GM10847 (cell line): Measurements from ENCODE around the gene PRR15.

Source experiments
- POLR2A ChIP-seq: IDR thresholded peaks from 2 replicates; pipeline ENCODE4 v1.6.1; 2011; ENCODE audit not compliant: insufficient read length; ENCODE audit errors: extremely low read depth

Gene PRR15

DNA sequence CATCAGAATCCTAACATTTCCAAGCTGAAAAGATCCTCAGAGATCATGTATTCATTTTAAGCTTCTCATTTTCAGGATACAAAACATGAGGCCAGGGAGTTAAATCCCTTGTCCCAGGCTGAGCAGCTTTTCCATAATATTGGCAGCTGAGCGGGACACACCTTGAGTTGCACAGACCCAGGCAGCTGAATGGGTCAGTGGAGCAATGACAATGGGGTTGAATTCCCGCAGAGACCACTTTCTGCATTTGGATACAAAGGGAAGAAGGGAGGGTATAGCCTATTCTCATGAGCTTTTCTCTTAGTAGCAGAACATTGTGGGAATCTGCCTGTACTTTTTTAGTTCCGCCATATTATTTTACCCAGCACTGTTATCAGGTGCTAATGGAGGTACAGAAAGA lies 49.5 kb downstream of the PRR15 start:
- no peak for TF ChIP-seq POLR2A

DNA sequence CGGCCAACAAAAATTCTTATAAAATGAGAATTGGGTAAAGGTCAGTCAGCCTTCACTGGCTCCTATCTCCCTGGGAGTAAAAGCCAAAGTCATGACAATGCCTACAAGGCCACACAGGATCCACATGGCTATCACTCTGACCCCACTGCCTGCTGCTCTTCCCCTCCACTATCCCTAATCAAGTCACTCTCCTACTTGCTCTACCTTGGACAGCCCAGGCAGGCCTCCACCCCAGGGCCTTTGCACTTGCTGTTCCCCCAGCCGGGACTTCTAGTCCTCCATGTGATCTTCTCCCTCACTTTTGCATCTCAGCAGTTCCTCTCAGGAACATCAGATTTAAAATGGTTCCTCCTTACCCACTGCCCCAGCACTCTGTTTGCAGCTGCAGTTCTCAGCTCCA lies 50.6 kb downstream of the PRR15 start:
- TF ChIP-seq POLR2A, result no peak
